SK-N-MC (cell line): ENCODE results near the gene C2CD5.

Source experiments
- EZH2 ChIP-seq: fragments of 200-600 bp; sonication (generic); IDR thresholded peaks from one replicate; pipeline ENCODE4 v1.6.1; 2017; ENCODE audit warnings: antibody characterized with exemption
- FOXP2 ChIP-seq: optimal IDR thresholded peaks from 2 replicates; pipeline ENCODE3; 2011; ENCODE audit warnings: mild to moderate bottlenecking, moderate library complexity; ENCODE audit not compliant: insufficient read depth; ENCODE audit errors: extremely low read length, control extremely low read depth
- POLR2AphosphoS5 ChIP-seq: IDR thresholded peaks from 2 replicates; pipeline ENCODE4 v1.6.1; 2012; ENCODE audit warnings: mild to moderate bottlenecking, low read depth, low read length, borderline replicate concordance

GRCh38 chr12:22525426-22525825 is 18.9 kb downstream of the C2CD5 start:
- TF ChIP-seq POLR2AphosphoS5 (no peak), EZH2 (no peak), FOXP2 (no peak)
